Calu3 (cell line): ENCODE measurements around the gene BRIP1. TPM values are rescaled to one million over a fixed set of nuclear protein-coding genes. Genes with fewer than 3 reads are reported as not detected.

Source experiments
- BruUV-seq: library from RNA; stranded (reverse); fragments of 400-500 nt; replicated peaks from 2 replicates; lab custom pipeline; 2021; lab: Mats Ljungman, UMichigan
- CTCF ChIA-PET: fragments of 300-600 bp; sonication (Branson Sonifier 250); formaldehyde crosslinking; loops from one replicate; lab custom pipeline; 2022; ENCODE audit warnings: antibody characterized with exemption; lab: Charles Lee
- DNase-seq: peaks from one replicate; pipeline ENCODE4 v3.0.0; 2022
- H3K27ac Mint-ChIP-seq: one replicate; pipeline ENCODE4 v1.8.0; 2022; ENCODE audit warnings: mixed read lengths; ENCODE audit not compliant: unreplicated experiment
- H3K27me3 Mint-ChIP-seq: one replicate; pipeline ENCODE4 v1.8.0; 2022; ENCODE audit warnings: mixed read lengths; ENCODE audit not compliant: unreplicated experiment
- H3K36me3 Mint-ChIP-seq: one replicate; pipeline ENCODE4 v1.8.0; 2022; ENCODE audit warnings: mild to moderate bottlenecking, moderate library complexity, mixed read lengths; ENCODE audit not compliant: insufficient read depth, unreplicated experiment
- H3K4me1 Mint-ChIP-seq: one replicate; pipeline ENCODE4 v1.8.0; 2022; ENCODE audit warnings: mild to moderate bottlenecking, low read depth, mixed read lengths; ENCODE audit not compliant: unreplicated experiment
- H3K4me3 Mint-ChIP-seq: one replicate; pipeline ENCODE4 v1.8.0; 2022; ENCODE audit warnings: mild to moderate bottlenecking, low read depth, moderate library complexity, mixed read lengths; ENCODE audit not compliant: unreplicated experiment
- H3K9me3 Mint-ChIP-seq: one replicate; pipeline ENCODE4 v1.8.0; 2022; ENCODE audit warnings: low read depth, mixed read lengths; ENCODE audit not compliant: unreplicated experiment
- CTCF ChIP-seq: fragments of 200-600 bp; IDR thresholded peaks from one replicate; pipeline ENCODE4 v1.8.0; 2022; ENCODE audit warnings: antibody characterized with exemption; ENCODE audit not compliant: unreplicated experiment
- intact Hi-C: fragments of 100-400 bp; cut with micrococcal nuclease; formaldehyde crosslinking; loops from one replicate; pipeline ENCODE4 v1.10.0; 2022; ENCODE audit not compliant: unreplicated experiment
- total RNA-seq: library from RNA; stranded (reverse); gene quantifications from 2 replicates; pipeline ENCODE4 v1.2.3, GENCODE V29; 2022

The BRIP1 gene
- total RNA-seq, 1 experiment from 2014 or later, result 12.3 TPM

- DNase-seq, result no peak
- Mint-ChIP-seq H3K9me3 (no peaks in the 10 kb centered on the region), H3K36me3 (no peaks in the 10 kb centered on the region), H3K4me1 (no peaks in the 10 kb centered on the region), H3K27me3 (no peaks in the 10 kb centered on the region), H3K27ac (no peak overlapping the region), H3K4me3 (no peak overlapping the region)
- intact Hi-C loops, result no loop called here
- TF ChIP-seq CTCF, result no peak
- BruUV-seq, result no TSS peak
- CTCF ChIA-PET, result no interaction called here
These were observed 222.2 kb downstream of the BRIP1 start for GRCh38 chr17:61641084-61641483.

- no peaks in the 10 kb centered on the region for H3K36me3 Mint-ChIP-seq
- H3K4me1 Mint-ChIP-seq, result no peaks in the 10 kb centered on the region
- no peak overlapping the region for H3K4me3 Mint-ChIP-seq
- H3K27me3 Mint-ChIP-seq, result no peaks in the 10 kb centered on the region
- no peak overlapping the region for H3K27ac Mint-ChIP-seq
- no peaks in the 10 kb centered on the region for H3K9me3 Mint-ChIP-seq
- intact Hi-C loops, result no loop called here
- TF ChIP-seq CTCF, result no peak
- CTCF ChIA-PET, result interaction anchor here (0.6 kb wide), 1 partner anchor 943 kb away, joined by 4 read pairs; no protein-coding TSS in a partner anchor
- DNase-seq, result no peak
- no TSS peak for BruUV-seq
These were observed 223.5 kb downstream of the BRIP1 start for GRCh38 chr17:61639818-61640217.

- no peaks in the 10 kb centered on the region for H3K9me3 Mint-ChIP-seq
- intact Hi-C loops, result no loop called here
- no peaks in the 10 kb centered on the region for H3K36me3 Mint-ChIP-seq
- BruUV-seq, result no TSS peak
- CTCF ChIA-PET, result no interaction called here
- no peaks in the 10 kb centered on the region for H3K4me1 Mint-ChIP-seq
- H3K27me3 Mint-ChIP-seq, result no peaks in the 10 kb centered on the region
- no peak for TF ChIP-seq CTCF
- no peak overlapping the region for H3K4me3 Mint-ChIP-seq
- no peak overlapping the region for H3K27ac Mint-ChIP-seq
- DNase-seq, result no peak
These were observed 225.2 kb downstream of the BRIP1 start for GRCh38 chr17:61638087-61638486.

GRCh38 chr17:61635913-61636432 is 227.4 kb downstream of the BRIP1 start:
- Mint-ChIP-seq H3K27ac (no peak overlapping the region), H3K9me3 (no peaks in the 10 kb centered on the region), H3K4me3 (no peak overlapping the region), H3K36me3 (no peaks in the 10 kb centered on the region), H3K27me3 (no peaks in the 10 kb centered on the region), H3K4me1 (no peaks in the 10 kb centered on the region)
- no peak for TF ChIP-seq CTCF
- intact Hi-C loops, result loop anchor here (1.0 kb wide), 2 partner anchors 201 to 473 kb away; no protein-coding TSS in a partner anchor
- BruUV-seq, result no TSS peak
- DNase-seq, result peak; percentile 44
- CTCF ChIA-PET, result no interaction called here
